Globus pallidus (tissue), 1 donor: Measurements from ENCODE around the gene NCOA1.
A peak's percentile ranks its signal among the peaks of the same experiment; 100 is the strongest.
"Not testable (repeated sequence)": the region's sequence is repeated elsewhere in the genome, so short reads cannot be mapped to it uniquely, and the experiment has no call there.

Experiments used
- DNase-seq: peaks from one replicate; pipeline ENCODE4 v3.0.0-alpha.2; 2015; ENCODE audit warnings: low spot score

Gene NCOA1

DNA sequence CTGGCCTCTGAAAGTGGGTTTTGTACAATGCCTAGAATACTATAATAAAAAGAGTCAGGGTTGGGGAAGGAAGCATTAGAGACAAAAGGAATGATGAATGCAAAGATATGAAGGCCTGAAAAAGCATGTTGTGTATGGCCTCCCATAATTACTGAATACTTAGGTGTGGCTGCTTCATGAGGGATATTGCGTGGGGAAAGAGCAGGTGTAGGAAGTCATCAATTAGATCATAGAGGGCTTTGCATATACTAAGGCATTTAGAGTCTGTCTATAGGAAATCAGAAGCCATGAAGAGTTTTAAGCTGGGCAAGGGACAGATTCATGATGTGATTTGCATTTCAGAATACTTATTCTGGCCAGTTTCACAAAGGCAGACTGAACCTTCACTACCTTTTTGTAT lies 48.2 kb downstream of the NCOA1 start:
- no peak for DNase-seq

DNA sequence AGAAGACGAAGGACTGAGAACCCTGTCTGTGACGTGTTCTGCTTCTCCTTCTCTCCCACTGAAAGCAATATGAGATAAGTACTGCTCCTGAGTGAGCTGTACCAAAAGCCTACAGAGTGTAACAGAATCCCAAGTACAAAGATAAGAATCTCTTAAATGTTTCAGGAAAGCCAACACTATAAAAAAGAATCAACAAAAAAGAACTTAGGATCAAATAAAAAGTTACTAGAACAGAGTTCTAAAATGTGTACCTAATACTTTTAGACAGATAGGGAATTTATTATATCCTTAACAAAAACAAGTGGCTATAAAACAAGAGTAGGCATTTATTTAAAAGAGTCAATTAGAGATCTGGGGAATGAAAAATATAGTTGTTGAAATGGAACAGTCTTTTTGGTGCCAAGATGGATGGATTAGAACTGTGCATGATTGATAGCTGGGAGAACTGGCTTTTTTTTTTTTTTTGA lies 49.0 kb downstream of the NCOA1 start:
- no peak for DNase-seq

GRCh38 chr2:24541621-24542020 lies 50.6 kb downstream of the NCOA1 start:
- no peak for DNase-seq

DNA sequence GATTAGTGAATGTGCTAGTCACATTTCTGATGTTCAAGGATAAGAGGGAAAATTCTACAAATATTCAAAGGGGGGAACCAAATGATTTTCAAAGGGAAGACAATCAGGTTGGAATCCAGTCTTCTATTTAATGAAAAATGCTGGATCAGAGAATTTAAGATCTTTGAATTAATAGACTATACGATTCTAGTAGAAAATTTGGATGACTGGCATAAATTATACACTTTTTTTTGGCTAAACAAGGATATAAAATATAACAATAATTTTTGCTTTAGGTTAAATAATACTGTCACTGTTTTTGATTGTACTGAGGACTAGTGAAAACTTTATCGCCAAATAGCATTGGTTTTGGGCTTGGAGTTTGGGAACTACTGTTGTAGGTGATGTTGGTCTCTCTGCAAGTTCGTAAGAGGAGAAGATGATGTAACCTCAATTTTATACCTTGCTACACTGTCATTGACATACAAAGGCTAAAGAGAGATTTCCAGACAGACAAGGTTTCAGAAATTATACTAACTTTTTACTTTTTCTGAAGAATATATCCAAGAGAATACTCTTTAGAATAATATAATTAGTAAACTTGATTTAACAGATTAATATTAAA lies 51.3 kb downstream of the NCOA1 start:
- DNase-seq: no peak

GRCh38 chr2:24543252-24543651 lies 52.2 kb downstream of the NCOA1 start:
- no peak for DNase-seq

GRCh38 chr2:24544456-24545115 lies 53.5 kb downstream of the NCOA1 start:
- DNase-seq: no peak

GRCh38 chr2:24546669-24547068 lies 55.6 kb downstream of the NCOA1 start:
- no peak for DNase-seq

- no peak for DNase-seq
Measured at GRCh38 chr2:24548058-24548457, 57.0 kb downstream of the NCOA1 start.

GRCh38 chr2:24550301-24550700 lies 59.2 kb downstream of the NCOA1 start:
- not testable (repeated sequence) for DNase-seq

- no peak for DNase-seq
Measured at GRCh38 chr2:24551016-24551415, 60.0 kb downstream of the NCOA1 start.

DNA sequence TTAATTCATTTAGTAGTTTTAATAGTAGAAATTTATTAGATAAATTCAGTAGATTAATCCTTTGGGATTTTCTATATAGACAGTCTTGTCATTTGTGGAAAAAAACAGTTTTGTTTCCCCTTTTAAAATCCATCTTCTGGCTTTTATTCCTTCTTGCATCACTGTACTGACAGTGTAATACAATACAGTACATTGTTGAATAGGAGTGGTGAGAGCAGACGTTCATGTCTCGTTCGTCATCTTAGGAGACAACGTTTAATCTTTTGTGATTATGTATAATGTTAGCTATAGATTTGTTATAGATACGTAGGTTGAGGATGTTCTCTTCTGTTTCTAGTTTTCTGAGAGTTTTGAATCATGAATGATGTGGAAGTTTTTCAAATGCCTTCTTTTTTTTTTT lies 61.8 kb downstream of the NCOA1 start:
- no peak for DNase-seq

DNA sequence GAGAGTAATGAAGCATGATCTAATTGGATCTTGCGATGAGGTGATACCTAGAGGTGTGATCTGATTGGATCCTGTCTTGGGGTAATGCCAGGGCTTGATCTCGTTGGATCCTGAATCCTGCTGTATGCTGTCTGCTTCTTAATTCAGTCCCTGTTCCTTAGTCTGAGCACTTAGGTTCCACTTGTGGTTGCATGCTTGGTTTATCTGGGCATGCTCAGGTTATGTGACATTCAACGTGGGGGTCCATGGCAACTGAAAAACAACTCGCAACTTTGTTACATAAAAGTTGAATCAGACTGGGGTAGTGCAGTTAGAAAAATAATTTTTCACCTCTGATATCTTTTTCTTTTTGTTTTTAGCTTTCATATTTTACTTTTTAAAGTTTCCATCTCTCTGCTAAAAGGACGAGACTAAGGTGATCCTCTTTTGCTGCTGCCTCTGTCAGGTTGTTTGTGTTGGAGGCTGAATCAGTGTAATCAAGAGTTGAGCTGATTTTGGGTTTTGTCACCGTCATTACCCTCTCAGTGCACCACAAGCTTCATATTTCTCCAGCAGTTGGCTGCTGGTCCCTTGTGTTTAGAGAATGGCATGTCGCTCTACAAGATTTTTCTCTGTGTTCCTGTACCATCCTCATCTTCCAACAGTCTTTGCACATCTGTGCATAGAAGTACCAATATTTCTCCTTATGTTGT lies 67.9 kb downstream of the NCOA1 start:
- DNase-seq: no peak

DNA sequence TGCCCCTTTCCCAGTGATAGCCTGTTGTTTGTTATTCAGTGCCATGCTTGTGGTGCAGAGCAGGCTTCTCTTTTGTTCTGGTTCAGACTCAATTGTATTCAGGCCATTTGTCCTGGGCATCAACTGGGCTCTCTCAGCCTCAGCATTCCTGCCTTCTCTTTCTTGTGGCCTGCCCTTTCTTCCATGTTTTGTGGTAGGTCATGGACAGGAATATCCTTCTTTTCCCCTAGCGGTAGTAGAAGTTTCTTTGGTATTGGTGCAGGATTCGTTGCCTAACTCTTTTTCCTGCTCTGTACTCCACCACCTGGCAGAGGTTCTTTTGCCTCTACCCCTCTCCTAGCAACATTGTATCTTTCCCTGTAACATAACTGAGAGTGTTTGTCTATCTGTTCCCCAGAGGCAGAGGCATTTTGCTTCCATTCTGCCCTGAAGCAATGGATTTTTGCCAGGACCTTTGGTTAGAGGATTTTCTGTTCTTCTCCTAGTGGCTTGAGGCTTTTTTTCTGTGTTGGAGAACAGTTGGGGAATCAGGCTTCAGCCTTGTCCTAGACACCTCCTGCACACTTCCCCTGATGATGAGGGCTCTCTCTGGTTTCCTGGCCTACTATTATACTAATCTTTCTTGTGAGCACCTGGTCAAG lies 68.5 kb downstream of the NCOA1 start:
- peak; percentile 33 for DNase-seq

DNA sequence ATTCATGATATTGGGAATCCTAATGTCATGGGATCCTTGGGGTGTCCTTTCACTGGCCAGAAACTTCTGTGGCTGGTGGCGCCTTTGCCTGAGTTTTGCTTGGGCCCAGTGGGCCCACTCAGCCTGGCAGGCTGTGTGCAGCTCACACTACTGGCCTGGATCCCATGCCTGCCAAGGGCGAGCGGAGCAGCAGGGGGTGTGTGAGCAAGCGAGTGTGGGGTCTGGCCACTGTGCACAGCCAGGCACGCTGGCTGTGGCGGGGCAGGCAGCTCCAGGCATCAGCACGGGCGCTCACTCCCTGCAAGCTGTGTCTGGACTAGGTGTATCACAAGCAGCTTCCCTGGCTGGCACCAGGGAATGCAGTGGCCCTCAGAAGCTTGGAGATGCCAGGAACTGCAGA lies 74.5 kb downstream of the NCOA1 start:
- DNase-seq: no peak

DNA sequence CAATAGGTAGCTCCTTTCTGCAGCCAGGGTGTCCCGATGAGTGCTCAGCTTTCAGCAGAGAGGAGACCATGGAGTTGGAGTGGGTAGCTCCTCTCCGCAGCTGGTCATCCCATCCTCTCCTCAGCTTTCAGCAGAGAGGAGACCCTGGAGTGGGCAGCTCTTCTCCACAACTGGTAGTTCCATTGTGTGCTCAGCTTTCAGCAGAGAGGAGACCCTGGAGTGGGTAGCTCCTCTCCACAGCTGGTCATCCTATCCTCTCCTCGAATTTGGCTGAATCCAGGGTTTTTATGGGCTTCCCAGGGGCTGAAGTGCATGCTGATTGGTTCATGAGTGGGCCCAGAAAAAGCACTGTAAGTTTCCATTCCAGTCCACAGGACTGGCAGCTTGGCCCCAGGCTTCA lies 75.2 kb downstream of the NCOA1 start:
- no peak for DNase-seq

DNA sequence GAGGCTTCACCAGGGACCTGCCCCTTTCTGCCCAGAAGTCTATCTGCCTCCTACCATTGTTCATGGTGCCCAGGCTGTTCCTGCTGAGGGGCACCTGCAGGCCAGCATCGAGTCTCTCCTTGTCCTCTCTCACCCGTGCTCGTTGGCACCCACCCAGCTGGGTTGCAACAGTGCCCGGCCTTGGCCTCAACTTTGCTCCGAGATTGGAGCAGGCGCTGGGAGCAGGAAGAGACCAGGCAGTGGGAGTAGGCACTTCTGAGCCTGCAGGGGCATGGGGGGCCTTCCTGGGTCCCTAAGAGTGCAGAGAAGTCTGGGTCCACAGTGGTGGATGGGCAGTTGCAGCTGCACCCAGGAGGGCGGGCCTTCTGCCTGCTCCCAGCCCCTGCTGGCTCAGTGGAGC lies 75.6 kb downstream of the NCOA1 start:
- DNase-seq: no peak

DNA sequence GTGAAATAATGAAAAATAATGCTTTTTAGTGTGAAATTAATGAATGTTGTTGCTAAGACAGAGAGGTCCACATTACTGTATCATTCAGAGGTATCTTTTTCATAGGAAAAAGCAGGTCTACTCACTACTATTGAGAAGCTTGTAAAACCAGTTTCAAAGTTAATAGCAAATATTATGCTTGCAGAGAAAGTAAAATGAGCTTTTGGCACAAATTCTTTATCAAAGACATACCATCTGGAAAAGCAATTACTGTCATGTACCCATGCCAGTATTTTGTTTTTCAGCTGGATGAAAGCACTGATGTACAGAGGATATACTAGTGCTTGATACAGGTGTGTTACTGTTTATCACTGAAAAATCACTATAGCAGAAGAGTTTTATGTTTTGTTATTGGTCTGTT lies 77.5 kb downstream of the NCOA1 start:
- no peak for DNase-seq

- DNase-seq: not testable (repeated sequence)
Measured at GRCh38 chr2:24569565-24569964, 78.5 kb downstream of the NCOA1 start.

DNA sequence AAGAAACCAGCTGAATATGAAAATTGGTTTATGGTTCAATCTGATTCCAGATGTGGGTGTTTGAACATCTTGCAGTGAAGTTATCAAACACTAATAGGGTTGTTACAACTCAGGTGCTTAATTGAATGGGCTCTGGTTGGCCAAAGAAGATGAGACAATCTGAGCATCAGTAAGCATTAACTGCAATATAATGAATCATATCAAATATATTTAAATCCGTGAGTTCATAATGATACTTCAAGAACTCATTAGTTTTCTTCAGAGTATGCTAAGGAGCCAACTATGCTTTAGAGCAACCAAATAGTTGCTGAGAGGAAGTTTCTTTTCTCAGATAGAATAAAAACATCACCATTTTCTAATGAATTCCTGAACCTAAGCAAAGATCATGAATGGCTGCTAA lies 79.2 kb downstream of the NCOA1 start:
- DNase-seq: no peak

DNA sequence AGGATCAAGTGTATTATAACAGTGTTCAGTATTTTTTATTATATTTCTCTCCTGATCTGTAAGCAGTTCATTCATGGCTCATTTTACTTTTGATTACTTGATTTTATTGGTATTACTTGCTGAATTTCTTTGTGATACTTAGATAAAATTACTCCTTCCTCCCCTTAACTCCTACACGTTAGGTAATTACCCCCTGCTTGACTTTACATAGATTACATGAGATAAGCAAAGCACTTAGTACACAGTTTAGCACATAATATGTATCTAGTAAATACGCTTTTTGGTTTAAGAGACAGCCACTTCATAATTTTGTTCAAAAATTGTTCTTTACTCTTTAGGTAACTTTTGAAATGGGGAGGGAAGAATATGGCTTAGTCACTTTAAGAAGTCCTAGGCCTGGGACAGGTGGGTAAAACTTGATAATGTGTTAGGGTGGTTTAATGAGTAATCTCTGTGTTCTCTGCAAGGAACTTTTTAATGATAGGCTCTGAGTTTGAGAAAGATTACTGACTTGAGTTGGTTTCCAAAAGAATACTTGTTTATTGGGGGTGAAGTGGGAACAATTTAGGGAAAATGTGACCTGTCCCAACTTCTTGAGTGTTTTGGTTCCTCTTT lies 80.9 kb downstream of the NCOA1 start:
- no peak for DNase-seq

DNA sequence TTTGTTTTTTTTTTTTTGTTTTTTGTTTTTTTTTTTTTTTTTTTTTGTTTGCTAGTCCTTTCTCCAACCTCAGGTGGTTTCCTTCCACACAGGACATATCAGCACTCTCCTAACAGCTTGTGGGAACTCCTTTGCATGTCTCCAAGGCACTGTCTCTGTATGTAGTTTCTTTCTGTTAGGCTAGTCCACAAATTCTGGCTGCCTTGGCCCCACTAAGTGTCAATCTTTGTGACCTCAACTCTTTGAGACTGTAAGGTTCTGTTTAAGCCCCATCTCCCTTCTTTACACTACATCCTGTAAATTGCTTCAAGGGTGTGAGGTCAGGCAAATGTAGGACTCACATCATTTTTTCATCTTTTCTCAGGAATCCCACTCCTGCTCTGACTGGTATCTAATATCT lies 85.1 kb downstream of the NCOA1 start:
- no peak for DNase-seq

DNA sequence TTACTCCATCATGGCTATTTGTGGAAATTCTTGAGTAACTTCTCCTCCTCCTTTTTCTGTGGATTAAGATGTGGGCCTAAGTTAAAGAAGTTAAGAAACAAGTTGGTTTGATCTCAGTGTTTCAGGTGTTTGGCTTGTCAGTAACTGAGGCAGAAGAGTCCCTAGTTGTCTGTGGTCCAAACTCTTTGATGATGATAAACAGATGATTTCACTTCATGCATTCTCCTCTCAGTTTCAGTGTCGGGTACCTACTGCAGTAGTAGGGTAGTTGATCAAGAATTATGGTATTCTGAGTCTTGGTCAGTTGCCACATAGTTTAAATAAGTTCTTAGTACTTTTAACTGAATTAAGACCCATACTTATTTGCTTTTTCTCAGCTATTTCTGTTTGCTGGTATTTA lies 85.6 kb downstream of the NCOA1 start:
- no peak for DNase-seq

DNA sequence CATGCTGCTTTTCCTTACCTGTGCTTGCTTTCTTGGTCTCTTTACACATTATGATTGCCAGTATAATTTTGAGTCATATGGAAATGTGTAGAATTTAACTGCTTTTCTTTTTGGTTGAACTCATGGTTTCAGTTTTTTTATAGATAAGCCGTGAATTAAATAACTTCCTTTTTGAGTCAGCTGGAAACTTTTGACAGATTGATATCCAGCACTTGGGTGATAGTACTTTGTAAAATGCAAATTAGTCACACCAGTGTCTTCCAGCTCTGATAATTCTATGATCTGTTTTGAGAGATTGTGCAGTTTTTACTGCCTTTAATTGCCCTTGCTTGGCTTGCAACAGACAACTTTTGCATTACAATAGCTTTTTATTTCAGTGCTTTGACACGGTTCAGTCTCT lies 86.4 kb downstream of the NCOA1 start:
- no peak for DNase-seq
